SK-N-DZ (cell line): Measurements from ENCODE around the gene GALNT17.

Experiments used
- DNase-seq: peaks from one replicate; pipeline ENCODE4 v3.0.0-alpha.2; 2015; ENCODE audit warnings: low spot score

GALNT17 gene

GRCh38 chr7:71386152-71386785, 254.3 kb downstream of the GALNT17 start:
- no peak for DNase-seq

- no peak for DNase-seq
Observed at GRCh38 chr7:71388181-71388580, 256.2 kb downstream of the GALNT17 start.

GRCh38 chr7:71389976-71390375, 258.0 kb downstream of the GALNT17 start:
- DNase-seq = no peak

- DNase-seq = no peak
Observed at GRCh38 chr7:71393661-71394060, 261.7 kb downstream of the GALNT17 start.

GRCh38 chr7:71402684-71403083, 270.7 kb downstream of the GALNT17 start:
- DNase-seq = no peak

GRCh38 chr7:71403202-71403946, 271.4 kb downstream of the GALNT17 start:
- DNase-seq = no peak

- no peak for DNase-seq
Observed at GRCh38 chr7:71404726-71405345, 272.9 kb downstream of the GALNT17 start.

- DNase-seq = no peak
Observed at GRCh38 chr7:71408271-71408670, 276.3 kb downstream of the GALNT17 start.

- no peak for DNase-seq
Observed at GRCh38 chr7:71409550-71410157, 277.7 kb downstream of the GALNT17 start.

- DNase-seq = no peak
Observed at GRCh38 chr7:71411475-71411874, 279.5 kb downstream of the GALNT17 start.

GRCh38 chr7:71414490-71414889, 282.5 kb downstream of the GALNT17 start:
- no peak for DNase-seq

- DNase-seq = no peak
Observed at GRCh38 chr7:71419546-71420337, 287.8 kb downstream of the GALNT17 start.

GRCh38 chr7:71422104-71422503, 290.2 kb downstream of the GALNT17 start:
- DNase-seq = no peak

GRCh38 chr7:71424166-71425035, 292.5 kb downstream of the GALNT17 start:
- no peak for DNase-seq

- no peak for DNase-seq
Observed at GRCh38 chr7:71429083-71429482, 297.1 kb downstream of the GALNT17 start.

GRCh38 chr7:71430246-71430645, 298.3 kb downstream of the GALNT17 start:
- no peak for DNase-seq

- no peak for DNase-seq
Observed at GRCh38 chr7:71439321-71439720, 307.4 kb downstream of the GALNT17 start.

- no peak for DNase-seq
Observed at GRCh38 chr7:71442492-71443190, 310.7 kb downstream of the GALNT17 start.

- DNase-seq = no peak
Observed at GRCh38 chr7:71443191-71443530, 311.2 kb downstream of the GALNT17 start.

- no peak for DNase-seq
Observed at GRCh38 chr7:71444130-71444529, 312.2 kb downstream of the GALNT17 start.
